Measurements from ENCODE around the gene TMEM245.
"Not testable (repeated sequence)": the region's sequence is repeated elsewhere in the genome, so short reads cannot be mapped to it uniquely, and the experiment has no call there.

Gene TMEM245

GRCh38 chr9:108973895-108974294, 145.9 kb downstream of the TMEM245 start:
- no peak for DNase-seq (ENCODE audit: low read depth)
- TF ChIP-seq CTCF (IDR thresholded peaks at IDR 0.05; ENCODE audit: low read depth, low read length): no peak
- no peak for TF ChIP-seq POLR2A (IDR thresholded peaks at IDR 0.05; ENCODE audit: extremely low read depth, insufficient read length)
- no peak for TF ChIP-seq MYC (IDR thresholded peaks at IDR 0.05; ENCODE audit: low read depth, low read length)
- no peak for TF ChIP-seq MAX (IDR thresholded peaks at IDR 0.05; ENCODE audit: low read depth, low read length)
- H3K4me3 ChIP-seq (ENCODE audit: low read depth, low read length): no peak overlapping the region

GRCh38 chr9:108972626-108973209, 147.0 kb downstream of the TMEM245 start:
- no peak for DNase-seq (ENCODE audit: low read depth)
- TF ChIP-seq CTCF (IDR thresholded peaks at IDR 0.05; ENCODE audit: low read depth, low read length) (no peak), MAX (IDR thresholded peaks at IDR 0.05; ENCODE audit: low read depth, low read length) (no peak), MYC (IDR thresholded peaks at IDR 0.05; ENCODE audit: low read depth, low read length) (no peak), POLR2A (IDR thresholded peaks at IDR 0.05; ENCODE audit: extremely low read depth, insufficient read length) (no peak)
- H3K4me3 ChIP-seq (ENCODE audit: low read depth, low read length): no peak overlapping the region

DNA sequence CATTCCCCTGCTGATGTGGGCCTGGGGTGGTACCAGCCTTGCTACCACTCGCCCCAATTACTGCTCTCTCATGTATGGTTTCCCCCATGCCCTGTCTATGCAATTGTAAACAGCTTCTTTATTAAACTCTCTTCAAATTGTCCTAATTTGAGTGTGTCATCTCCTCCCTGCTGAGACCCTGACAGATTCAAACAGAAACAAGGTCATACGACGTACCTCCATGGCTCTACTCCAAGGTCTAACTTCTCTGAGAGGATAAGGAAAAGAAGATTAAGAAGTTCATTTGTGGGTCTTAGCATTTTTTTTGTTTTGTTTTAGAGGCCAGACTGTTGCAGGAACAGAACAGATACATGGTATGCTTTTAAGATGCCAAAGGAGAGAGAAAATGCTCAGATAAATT, 147.6 kb downstream of the TMEM245 start:
- no peak overlapping the region for H3K4me3 ChIP-seq (ENCODE audit: low read depth, low read length)
- TF ChIP-seq MYC (IDR thresholded peaks at IDR 0.05; ENCODE audit: low read depth, low read length): no peak
- TF ChIP-seq MAX (IDR thresholded peaks at IDR 0.05; ENCODE audit: low read depth, low read length): no peak
- no peak for TF ChIP-seq CTCF (IDR thresholded peaks at IDR 0.05; ENCODE audit: low read depth, low read length)
- no peak for TF ChIP-seq POLR2A (IDR thresholded peaks at IDR 0.05; ENCODE audit: extremely low read depth, insufficient read length)
- no peak for DNase-seq (ENCODE audit: low read depth)

DNA sequence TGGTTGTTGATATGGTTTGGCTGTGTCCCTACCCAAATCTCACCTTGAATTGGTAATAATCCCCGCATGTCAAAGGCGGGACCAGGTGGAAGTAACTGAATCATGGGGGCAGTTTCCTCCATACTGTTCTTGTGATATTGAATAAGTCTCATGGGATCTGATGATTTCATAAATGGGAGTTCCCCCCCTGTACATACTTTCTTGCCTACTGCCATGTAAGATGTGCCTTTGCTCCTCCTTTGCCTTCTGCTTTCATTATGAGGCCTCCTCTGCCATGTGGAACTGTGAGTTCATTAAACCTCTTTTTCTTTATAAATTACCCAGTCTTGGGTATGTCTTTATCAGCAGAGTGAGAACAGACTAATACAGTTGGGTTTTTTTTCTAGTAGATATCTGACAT, 148.4 kb downstream of the TMEM245 start:
- H3K4me3 ChIP-seq (ENCODE audit: low read depth, low read length); DNase-seq (ENCODE audit: low read depth): not testable (repeated sequence)

- TF ChIP-seq MYC (IDR thresholded peaks at IDR 0.05; ENCODE audit: low read depth, low read length) (no peak), POLR2A (IDR thresholded peaks at IDR 0.05; ENCODE audit: extremely low read depth, insufficient read length) (no peak), CTCF (IDR thresholded peaks at IDR 0.05; ENCODE audit: low read depth, low read length) (no peak), MAX (IDR thresholded peaks at IDR 0.05; ENCODE audit: low read depth, low read length) (no peak)
- no peak overlapping the region for H3K4me3 ChIP-seq (ENCODE audit: low read depth, low read length)
- DNase-seq (ENCODE audit: low read depth): no peak
Measured at GRCh38 chr9:108967916-108968315, 151.8 kb downstream of the TMEM245 start.
